Endothelial cell of umbilical vein (primary cell): ENCODE measurements around the gene SLTM. TPM values are rescaled to one million over a fixed set of nuclear protein-coding genes. Genes with fewer than 3 reads are reported as not detected.

ENCODE experiments used
- BruUV-seq: library from RNA; stranded (reverse); fragments of 400-500 nt; replicated peaks from 2 replicates; lab custom pipeline; 2021; lab: Mats Ljungman, UMichigan
- CTCF ChIA-PET: fragments of 300-600, 350-600 bp; sonication (Branson Sonifier 250); formaldehyde crosslinking; loops from one replicate; lab custom pipeline; 2021; ENCODE audit warnings: antibody characterized with exemption, inconsistent platforms; lab: Charles Lee
- POLR2A ChIA-PET: fragments of 300-600, 350-600 bp; sonication (Branson Sonifier 250); formaldehyde crosslinking; loops from one replicate; lab custom pipeline; 2021; ENCODE audit warnings: antibody characterized with exemption, inconsistent platforms; lab: Charles Lee
- DNase-seq: peaks from one replicate; pipeline ENCODE4 v3.0.0-alpha.2; 2011; ENCODE audit warnings: low read depth, low spot score
- FAIRE-seq: peaks from 2 replicates; lab custom pipeline; 2011; peaks lifted over from hg19 to GRCh38; lab: Jason Lieb, UNC
- H2AFZ ChIP-seq: 2 replicates; pipeline ENCODE4 v1.6.0; 2012; ENCODE audit warnings: low read depth, low read length, control low read depth, inconsistent platforms
- H3K27ac ChIP-seq: 2 replicates; pipeline ENCODE4 v1.5.1; 2011; ENCODE audit warnings: low read depth, mild to moderate bottlenecking, control low read depth, low read length, moderate library complexity; ENCODE audit not compliant: insufficient read depth
- H3K27me3 ChIP-seq, 2 experiments: 2 replicates each; pipeline versions ENCODE4 v1.6.0 to v1.6.1; 2011; ENCODE audit warnings: low read length in 2 of 2, mixed read lengths in 1 of 2; ENCODE audit not compliant: control insufficient read depth in 2 of 2, insufficient read depth in 2 of 2
- H3K36me3 ChIP-seq, 2 experiments: 2 replicates in 1 of 2; 3 replicates in 1 of 2; pipeline ENCODE4 v1.5.1; 2011; ENCODE audit warnings: low read length in 2 of 2, mild to moderate bottlenecking in 1 of 2, moderate library complexity in 1 of 2; ENCODE audit not compliant: control insufficient read depth in 2 of 2, insufficient read depth in 2 of 2; ENCODE audit errors: extremely low read depth in 1 of 2
- H3K4me1 ChIP-seq: 3 replicates; pipeline ENCODE4 v1.5.1; 2011; ENCODE audit warnings: mild to moderate bottlenecking, low read length; ENCODE audit not compliant: control insufficient read depth, insufficient read depth; ENCODE audit errors: extremely low read depth
- H3K4me2 ChIP-seq: 2 replicates; pipeline ENCODE4 v1.6.1; 2011; ENCODE audit warnings: low read length, control low read depth, mixed read lengths; ENCODE audit not compliant: insufficient read depth
- H3K4me3 ChIP-seq, 3 experiments: fragments of 200-600 bp in 1 of 3; sonication (generic), shearing (Covaris generic) in 1 of 3; replicated peaks in 1 of 3; 2 replicates each; pipeline ENCODE4 v1.5.1; 2011 to 2016; ENCODE audit warnings: control low read depth in 3 of 3, low read length in 3 of 3, mild to moderate bottlenecking in 2 of 3, inconsistent platforms in 1 of 3, low read depth in 1 of 3, moderate library complexity in 1 of 3; ENCODE audit not compliant: insufficient read depth in 1 of 3
- H3K79me2 ChIP-seq: 2 replicates; pipeline ENCODE4 v1.6.0; 2012; ENCODE audit warnings: low read length, inconsistent platforms; ENCODE audit not compliant: control insufficient read depth, insufficient read depth
- H3K9ac ChIP-seq: replicated peaks from 2 replicates; pipeline ENCODE3; 2011; ENCODE audit warnings: low read length, control low read depth; ENCODE audit not compliant: insufficient read depth; ENCODE audit errors: extremely low read depth
- H3K9me1 ChIP-seq: replicated peaks from 3 replicates; pipeline ENCODE4 v1.6.0; 2011; ENCODE audit warnings: mild to moderate bottlenecking, low read length; ENCODE audit not compliant: control insufficient read depth, insufficient read depth; ENCODE audit errors: extremely low read depth
- H3K9me3 ChIP-seq: replicated peaks from 2 replicates; pipeline ENCODE4 v1.5.1; 2012; ENCODE audit warnings: low read length, inconsistent platforms; ENCODE audit not compliant: control insufficient read depth, insufficient read depth
- H4K20me1 ChIP-seq: replicated peaks from 2 replicates; pipeline ENCODE3; 2011; ENCODE audit warnings: mild to moderate bottlenecking, low read length; ENCODE audit not compliant: control insufficient read depth, insufficient read depth; ENCODE audit errors: extremely low read depth
- CTCF ChIP-seq, 2 donors: IDR thresholded peaks; 1 replicate in 1 of 2; 2 replicates in 1 of 2; pipeline ENCODE4 v1.5.1; 2011; ENCODE audit warnings: low read length in 2 of 2, mild to moderate bottlenecking in 2 of 2, moderate library complexity in 2 of 2, control low read depth in 1 of 2, inconsistent platforms in 1 of 2, low read depth in 1 of 2; ENCODE audit not compliant: insufficient read depth in 1 of 2; ENCODE audit errors: extremely low read depth in 1 of 2
- EZH2 ChIP-seq: IDR thresholded peaks from 2 replicates; pipeline ENCODE4 v1.6.1; 2012; ENCODE audit warnings: borderline replicate concordance, low read depth, mild to moderate bottlenecking, moderate library complexity, low read length, inconsistent platforms; ENCODE audit not compliant: severe bottlenecking
- FOS ChIP-seq: IDR thresholded peaks from 2 replicates; pipeline ENCODE4 v1.6.1; 2011; ENCODE audit warnings: mild to moderate bottlenecking, low read length, moderate library complexity, borderline replicate concordance; ENCODE audit not compliant: insufficient read depth
- GATA2 ChIP-seq: IDR thresholded peaks from 2 replicates; pipeline ENCODE4 v1.7.0; 2011; ENCODE audit warnings: low read depth, mild to moderate bottlenecking, moderate library complexity, mixed read lengths, low read length; ENCODE audit not compliant: insufficient read length, insufficient read depth
- JUN ChIP-seq: IDR thresholded peaks from 2 replicates; pipeline ENCODE4 v1.6.1; 2011; ENCODE audit warnings: borderline replicate concordance, low read depth; ENCODE audit not compliant: insufficient read length, insufficient read depth
- MAX ChIP-seq: IDR thresholded peaks from 2 replicates; pipeline ENCODE4 v1.6.1; 2011; ENCODE audit not compliant: insufficient read depth, insufficient read length
- MYC ChIP-seq: IDR thresholded peaks from one replicate; pipeline ENCODE4 v1.6.1; 2011; ENCODE audit warnings: mild to moderate bottlenecking, low read depth, low read length
- POLR2A ChIP-seq: IDR thresholded peaks from 2 replicates; pipeline ENCODE4 v1.6.1; 2012; ENCODE audit warnings: low read depth, mild to moderate bottlenecking, control low read depth, low read length
- POLR2AphosphoS5 ChIP-seq: IDR thresholded peaks from 2 replicates; pipeline ENCODE4 v1.6.1; 2012; ENCODE audit warnings: low read depth, mild to moderate bottlenecking, control low read depth, low read length, moderate library complexity; ENCODE audit not compliant: insufficient read depth
- dilution Hi-C: fragments of 300-500 bp; cut with MboI; formaldehyde crosslinking; loops from one replicate; pipeline ENCODE4 v1.15.0; 2019; ENCODE audit warnings: low sequenced_read_pairs; ENCODE audit not compliant: extremely low pct_ligation_motif_present
- intact Hi-C: fragments of 100-400 bp; cut with micrococcal nuclease; formaldehyde crosslinking; loops from one replicate; pipeline ENCODE4 v1.10.0; 2022
- polyA plus RNA-seq, 4 experiments: library from polyadenylated mRNA; depleted of rRNA in 3 of 4; stranded (reverse) in 3 of 4; unstranded in 1 of 4; fragments of >200 nt; gene quantifications; 2 replicates each; pipeline versions ENCODE4 v1.2.1 to v1.2.3, GENCODE V29; 2011 to 2012; ENCODE audit warnings: missing spikeins in 1 of 4
- total RNA-seq: library from RNA; stranded (reverse); gene quantifications from 2 replicates; pipeline ENCODE4 v1.2.3, GENCODE V29; 2021

SLTM gene
- total and polyA plus RNA-seq, 2 donors (not counting 3 experiments of a cell fraction or from before 2014, with no cell fraction given): 28.1 to 93.0 TPM

- ChIA-PET CTCF (interaction anchor here (0.6 kb wide), 1 partner anchor 113 kb away, joined by 3 read pairs; no protein-coding TSS in a partner anchor), POLR2A (no interaction called here)
- Histone ChIP-seq H3K36me3 (peaks cover 19 to 26% of the 10 kb centered on the region in 2 experiments), H3K4me1 (no peaks in the 10 kb centered on the region), H3K4me2 (no peak overlapping the region), H4K20me1 (no peaks in the 10 kb centered on the region), H3K79me2 (no peaks in the 10 kb centered on the region), H3K4me3 (no peak overlapping the region), H3K9me1 (no peaks in the 10 kb centered on the region), H3K27me3 (no peaks in the 10 kb centered on the region), H3K9ac (no peak overlapping the region), H3K9me3 (no peaks in the 10 kb centered on the region), H3K27ac (no peak overlapping the region), H2AFZ (no peak overlapping the region)
- intact Hi-C loops (no loop called here), dilution Hi-C loops (no loop called here)
- TF ChIP-seq FOS: no peak
- no peak for TF ChIP-seq POLR2A
- TF ChIP-seq MAX: no peak
- TF ChIP-seq MYC: no peak
- TF ChIP-seq EZH2: no peak
- TF ChIP-seq JUN: no peak
- no peak for TF ChIP-seq CTCF (IDR thresholded peaks at IDR 0.05; ENCODE audit: extremely low read depth in 1 of 2, insufficient read depth in 1 of 2, low read depth in 1 of 2, low read length in 2 of 2)
- no peak for TF ChIP-seq POLR2AphosphoS5
- TF ChIP-seq GATA2: no peak
- no TSS peak for BruUV-seq
- no peak for DNase-seq
- no peak for FAIRE-seq
These were observed 53.2 kb downstream of the SLTM start for GRCh38 chr15:58880320-58880719.
